ENCODE measurements around the gene BBS4.
"Not testable (repeated sequence)": the region's sequence is repeated elsewhere in the genome, so short reads cannot be mapped to it uniquely, and the experiment has no call there.

The BBS4 gene

GRCh38 chr15:72690938-72691337, 4.9 kb downstream of the BBS4 start:
- Histone ChIP-seq H3K27ac (no peak overlapping the region), H3K4me3 (no peak overlapping the region)
- no peak for TF ChIP-seq CTCF (IDR thresholded peaks at IDR 0.05)
- DNase-seq (ENCODE audit: low spot score): no peak

GRCh38 chr15:72698938-72699337, 12.9 kb downstream of the BBS4 start:
- Histone ChIP-seq H3K27ac (no peak overlapping the region), H3K4me3 (no peak overlapping the region)
- DNase-seq (ENCODE audit: low spot score): no peak
- no peak for TF ChIP-seq CTCF (IDR thresholded peaks at IDR 0.05)

GRCh38 chr15:72700076-72700475, 14.1 kb downstream of the BBS4 start:
- TF ChIP-seq CTCF (IDR thresholded peaks at IDR 0.05): no peak
- no peak overlapping the region for H3K4me3 ChIP-seq
- no peak overlapping the region for H3K27ac ChIP-seq
- no peak for DNase-seq (ENCODE audit: low spot score)

- TF ChIP-seq CTCF (IDR thresholded peaks at IDR 0.05): no peak
- DNase-seq (ENCODE audit: low spot score): no peak
- H3K27ac ChIP-seq: no peak overlapping the region
- H3K4me3 ChIP-seq: no peak overlapping the region
These were observed 20.3 kb downstream of the BBS4 start for GRCh38 chr15:72706266-72706665.

- not testable (repeated sequence) for H3K4me3 ChIP-seq; H3K27ac ChIP-seq; DNase-seq (ENCODE audit: low spot score)
These were observed 22.7 kb downstream of the BBS4 start for GRCh38 chr15:72708551-72709303.

GRCh38 chr15:72722071-72722696, 36.2 kb downstream of the BBS4 start:
- TF ChIP-seq CTCF (IDR thresholded peaks at IDR 0.05): no peak
- Histone ChIP-seq H3K27ac (no peak overlapping the region), H3K4me3 (no peak overlapping the region)
- no peak for DNase-seq (ENCODE audit: low spot score)

- no peak for DNase-seq (ENCODE audit: low spot score)
- Histone ChIP-seq H3K4me3 (no peak overlapping the region), H3K27ac (no peak overlapping the region)
- TF ChIP-seq CTCF (IDR thresholded peaks at IDR 0.05): no peak
These were observed 38.0 kb downstream of the BBS4 start for GRCh38 chr15:72724028-72724427.
